ENCODE measurements around the gene NLRP9.
A peak's percentile ranks its signal among the peaks of the same experiment; 100 is the strongest.

Gene NLRP9

DNA sequence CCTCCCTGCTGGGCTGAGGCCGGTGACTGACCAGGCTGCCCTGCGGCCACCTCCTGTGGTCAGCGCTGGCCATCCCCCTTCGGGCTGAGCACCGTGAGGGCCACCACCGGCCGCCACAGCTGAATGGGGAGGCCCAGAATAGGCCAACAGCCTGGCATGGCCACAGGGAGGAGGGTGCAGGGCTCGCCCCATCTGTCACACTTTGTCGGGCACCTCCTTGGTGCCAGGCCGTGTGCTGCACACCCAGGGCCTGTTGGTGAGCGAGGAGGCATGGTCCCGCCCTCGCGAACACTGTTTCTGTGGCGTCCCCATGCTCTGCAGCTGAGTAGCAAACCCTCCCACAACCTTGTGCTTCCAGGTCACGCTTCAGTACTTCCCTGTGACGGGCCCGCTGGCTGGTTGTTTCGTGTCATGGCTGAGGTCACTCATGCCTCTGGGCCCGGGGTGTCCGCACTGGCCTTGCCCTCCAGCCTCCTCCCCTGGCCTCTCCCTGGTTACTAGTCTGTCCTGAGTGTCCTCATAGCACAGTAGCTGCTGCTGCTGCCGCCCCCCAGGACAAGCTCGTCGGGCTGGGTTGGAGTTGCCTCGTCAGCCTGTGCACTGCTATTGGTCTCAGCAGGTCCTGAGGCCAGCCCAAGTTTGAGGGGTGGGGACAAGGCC lies 48.0 kb downstream of the NLRP9 start:
- no peak overlapping the region for H3K4me3 Mint-ChIP-seq
- no peaks in the 10 kb centered on the region for H3K27me3 Mint-ChIP-seq
- H3K9me3 Mint-ChIP-seq = no peaks in the 10 kb centered on the region
- no peak for DNase-seq
- peak overlapping the region in 1 of 2 donors; percentile 26 for H3K27ac Mint-ChIP-seq
- peaks cover 32% of the 10 kb centered on the region for H3K36me3 Mint-ChIP-seq (ENCODE audit: insufficient read depth)
- peaks cover 3 to 9% of the 10 kb centered on the region in 2 donors for H3K4me1 Mint-ChIP-seq (ENCODE audit: low read depth in 2 of 2)
- ATAC-seq (replicated peaks) = no peak

DNA sequence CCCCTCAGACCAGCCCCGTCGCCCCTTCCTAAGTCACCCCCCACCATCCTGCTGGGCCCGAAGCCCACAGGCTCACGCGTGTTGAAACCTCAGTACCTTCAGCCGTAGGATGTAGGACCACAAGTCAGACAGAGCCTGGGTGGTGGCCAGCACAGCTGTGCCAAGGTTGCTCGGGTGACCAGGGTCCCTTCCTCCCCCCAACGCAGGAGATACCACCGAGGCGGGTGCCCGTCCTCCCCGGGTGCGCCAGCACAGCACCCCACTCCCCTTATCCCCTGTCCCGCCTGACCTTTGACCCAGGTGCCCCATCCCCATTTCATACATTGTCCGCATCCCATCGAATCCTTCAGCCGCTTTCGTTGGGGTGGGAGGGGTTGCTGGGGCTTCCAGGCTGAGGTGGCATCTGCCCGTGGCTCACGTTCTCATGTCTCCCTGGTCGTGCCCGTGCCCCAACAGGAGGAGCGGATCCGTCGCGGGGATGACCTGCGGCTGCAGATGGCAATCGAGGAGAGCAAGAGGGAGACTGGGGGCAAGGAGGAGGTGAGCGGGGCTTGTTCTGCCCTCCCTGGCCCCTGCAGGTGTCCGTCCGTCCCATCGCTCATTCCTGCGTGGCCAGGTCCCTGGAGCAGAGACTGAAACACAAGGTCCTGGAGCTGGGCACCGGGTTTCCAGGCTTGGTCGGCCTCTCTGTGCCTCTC lies 48.6 kb downstream of the NLRP9 start:
- Mint-ChIP-seq H3K36me3 (ENCODE audit: insufficient read depth) (peaks cover 34% of the 10 kb centered on the region), H3K27ac (peak overlapping the region in 1 of 2 donors; percentile 49)

GRCh38 chr19:55688422-55689218 lies 49.6 kb downstream of the NLRP9 start:
- Mint-ChIP-seq H3K4me3 (no peak overlapping the region), H3K27ac (peak overlapping the region in 1 of 2 donors; percentile 51), H3K4me1 (ENCODE audit: low read depth in 2 of 2) (peaks cover 8 to 16% of the 10 kb centered on the region in 2 donors), H3K27me3 (no peaks in the 10 kb centered on the region), H3K36me3 (ENCODE audit: insufficient read depth) (peaks cover 27% of the 10 kb centered on the region), H3K9me3 (no peaks in the 10 kb centered on the region)
- DNase-seq (no peak), ATAC-seq (replicated peaks) (no peak)

More for the DNA sequence above, 48.6 kb downstream of the NLRP9 start:
- Mint-ChIP-seq H3K4me3 (no peak overlapping the region), H3K4me1 (ENCODE audit: low read depth in 2 of 2) (peaks cover 5 to 14% of the 10 kb centered on the region in 2 donors), H3K9me3 (no peaks in the 10 kb centered on the region), H3K27me3 (no peaks in the 10 kb centered on the region)
- no peak for DNase-seq
- no peak for ATAC-seq (replicated peaks)

DNA sequence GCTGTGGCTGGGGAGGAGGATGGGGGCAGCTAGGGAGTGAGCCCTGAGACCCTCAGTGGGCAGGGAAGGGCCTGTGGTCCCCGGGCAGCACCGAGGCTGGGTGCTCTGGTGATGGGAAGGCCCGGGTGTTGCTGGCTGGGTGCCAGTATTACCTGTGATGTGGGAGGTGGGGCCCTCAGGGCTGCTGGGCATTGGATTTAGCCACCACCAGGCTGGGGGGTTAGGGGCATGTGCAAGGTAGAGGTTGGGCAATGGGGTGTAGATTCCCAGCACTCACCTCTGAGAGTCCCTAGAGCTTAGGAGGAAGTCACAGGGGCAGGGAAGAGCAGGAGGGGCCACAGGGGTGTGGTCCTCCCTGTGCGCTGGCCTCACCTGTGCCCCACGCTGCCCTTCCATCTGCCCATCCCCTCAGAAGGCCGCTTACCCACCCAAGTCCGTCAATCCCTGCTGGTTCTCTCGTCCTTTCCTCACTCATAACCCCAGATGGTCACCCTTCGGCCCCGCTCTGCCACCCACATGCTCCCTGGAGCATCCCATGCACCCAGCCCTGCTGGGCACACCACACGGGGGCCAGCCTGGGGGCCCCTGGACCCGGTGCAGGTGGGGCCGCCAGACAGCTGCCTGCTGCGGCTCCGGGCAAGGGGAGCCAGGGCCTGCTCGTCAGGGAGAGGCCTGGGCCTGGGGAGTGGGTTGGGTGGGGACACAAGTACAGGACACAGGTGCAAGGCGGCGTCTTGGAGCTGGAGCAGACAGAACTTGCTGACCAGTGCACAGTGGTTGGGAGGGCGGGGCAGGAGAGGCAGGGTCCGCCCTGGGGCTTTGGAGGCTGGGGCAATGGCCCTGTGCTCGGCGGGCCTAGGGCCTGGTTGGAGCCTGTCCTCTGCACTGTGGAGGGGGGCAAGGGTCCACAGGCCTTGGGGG lies 50.7 kb downstream of the NLRP9 start:
- ATAC-seq (replicated peaks) (no peak), DNase-seq (no peak)
- Mint-ChIP-seq H3K9me3 (no peaks in the 10 kb centered on the region), H3K27ac (peak overlapping the region in 1 of 2 donors; percentile 75), H3K27me3 (no peaks in the 10 kb centered on the region), H3K4me1 (ENCODE audit: low read depth in 2 of 2) (peaks cover 8 to 16% of the 10 kb centered on the region in 2 donors), H3K36me3 (ENCODE audit: insufficient read depth) (peaks cover 32% of the 10 kb centered on the region), H3K4me3 (no peak overlapping the region)

DNA sequence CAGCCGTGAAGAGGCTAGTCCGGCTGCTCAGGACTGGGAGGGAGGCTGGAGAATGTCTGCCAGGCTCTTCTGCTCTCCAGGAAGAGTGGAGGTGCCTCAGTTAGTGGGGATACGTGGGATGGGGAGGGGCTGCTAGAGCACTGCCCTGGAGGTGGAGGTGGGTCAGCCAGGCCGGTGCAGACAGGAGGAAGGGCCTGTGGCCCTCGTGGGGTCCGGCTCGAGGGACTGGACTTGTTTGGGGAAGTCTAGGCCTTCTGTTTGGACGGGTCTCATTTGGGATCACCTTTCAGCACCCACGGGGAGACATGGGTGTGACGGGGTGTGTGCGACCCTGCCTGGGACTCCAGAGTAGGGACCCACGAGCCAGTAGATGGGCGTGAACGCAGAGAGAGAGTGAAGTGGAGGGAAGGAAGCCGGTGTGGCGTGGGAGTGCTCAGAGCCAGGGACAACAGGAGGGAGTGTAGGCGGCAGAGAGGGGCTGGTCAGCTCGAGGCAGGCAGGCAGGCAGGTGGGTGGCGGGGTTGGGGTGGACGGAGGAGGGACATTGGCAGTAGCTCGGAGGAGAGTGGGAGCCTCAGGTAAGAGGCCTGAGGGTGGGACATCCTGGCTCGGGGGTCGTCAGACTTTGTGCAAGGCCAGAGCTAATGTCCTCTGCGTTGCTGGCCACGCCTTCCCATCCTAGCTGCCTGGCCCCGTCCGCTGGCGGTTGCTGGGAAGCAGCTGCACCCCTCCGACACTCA lies 51.7 kb downstream of the NLRP9 start:
- no peaks in the 10 kb centered on the region for H3K27me3 Mint-ChIP-seq
- peak overlapping the region; percentile 54 to 75 for H3K27ac Mint-ChIP-seq
- peaks cover 42% of the 10 kb centered on the region for H3K36me3 Mint-ChIP-seq (ENCODE audit: insufficient read depth)
- peaks cover 8 to 16% of the 10 kb centered on the region in 2 donors for H3K4me1 Mint-ChIP-seq (ENCODE audit: low read depth in 2 of 2)
- DNase-seq = no peak
- no peak for ATAC-seq (replicated peaks)
- no peak overlapping the region for H3K4me3 Mint-ChIP-seq
- no peaks in the 10 kb centered on the region for H3K9me3 Mint-ChIP-seq

DNA sequence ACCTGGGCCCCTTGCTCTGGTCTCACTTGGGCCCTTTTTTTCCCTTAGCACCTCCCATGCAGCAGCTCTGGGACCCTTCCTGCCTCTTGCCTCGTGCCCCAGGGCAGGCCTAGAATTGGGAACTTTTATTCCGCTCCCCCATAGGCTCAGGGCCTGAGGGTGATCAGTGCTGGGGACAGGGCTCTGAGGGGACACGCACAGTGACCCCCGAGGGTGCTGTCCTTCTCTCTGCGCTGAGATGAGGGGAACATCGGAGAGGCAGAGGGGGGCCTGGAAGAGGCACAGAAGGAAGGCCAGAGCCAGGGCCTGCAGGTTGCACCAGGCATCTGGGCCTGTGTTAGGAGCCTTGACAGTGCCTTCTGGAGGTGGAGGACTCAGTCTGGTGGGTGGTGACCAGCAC lies 52.4 kb downstream of the NLRP9 start:
- no peak for ATAC-seq (replicated peaks)
- no peaks in the 10 kb centered on the region for H3K9me3 Mint-ChIP-seq
- no peak overlapping the region for H3K4me3 Mint-ChIP-seq
- no peak for DNase-seq
- H3K36me3 Mint-ChIP-seq (ENCODE audit: insufficient read depth) = peaks cover 46% of the 10 kb centered on the region
- peaks cover 8 to 16% of the 10 kb centered on the region in 2 donors for H3K4me1 Mint-ChIP-seq (ENCODE audit: low read depth in 2 of 2)
- no peaks in the 10 kb centered on the region for H3K27me3 Mint-ChIP-seq
- H3K27ac Mint-ChIP-seq = peak overlapping the region in 1 of 2 donors; percentile 67

DNA sequence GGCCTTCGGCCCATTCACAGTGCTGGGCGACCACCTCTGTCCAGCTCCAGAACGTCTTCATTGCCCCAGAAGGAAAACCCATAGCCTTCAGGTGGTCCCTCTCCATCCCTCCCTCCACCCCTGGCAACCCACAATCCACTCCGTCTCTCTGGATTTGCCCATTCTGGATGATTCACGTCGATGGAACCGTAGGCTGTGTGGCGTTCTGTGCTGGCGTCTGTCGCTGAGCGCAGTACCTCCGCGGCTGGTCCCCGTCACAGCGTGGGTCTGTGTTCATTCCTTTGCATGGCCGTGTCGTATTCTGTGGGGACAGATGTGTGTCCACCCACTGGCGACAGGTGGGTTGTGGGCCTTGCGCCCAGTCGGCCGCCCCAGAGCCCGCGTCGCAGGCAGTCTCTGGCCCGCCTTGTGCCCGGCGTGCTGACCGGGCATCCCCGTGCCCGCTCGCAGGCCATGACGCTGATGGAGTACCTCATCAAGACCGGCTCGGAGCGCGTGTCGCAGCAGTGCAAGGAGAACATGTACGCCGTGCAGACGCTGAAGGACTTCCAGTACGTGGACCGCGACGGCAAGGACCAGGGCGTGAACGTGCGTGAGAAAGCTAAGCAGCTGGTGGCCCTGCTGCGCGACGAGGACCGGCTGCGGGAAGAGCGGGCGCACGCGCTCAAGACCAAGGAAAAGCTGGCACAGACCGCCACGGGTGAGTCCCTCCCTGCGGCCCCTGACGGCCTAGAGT lies 53.1 kb downstream of the NLRP9 start:
- no peak overlapping the region for H3K27ac Mint-ChIP-seq
- H3K36me3 Mint-ChIP-seq (ENCODE audit: insufficient read depth) = peaks cover 46% of the 10 kb centered on the region
- ATAC-seq (replicated peaks) (no peak), DNase-seq (no peak)
- peaks cover 13 to 16% of the 10 kb centered on the region in 2 donors for H3K4me1 Mint-ChIP-seq (ENCODE audit: low read depth in 2 of 2)
- no peak overlapping the region for H3K4me3 Mint-ChIP-seq
- no peaks in the 10 kb centered on the region for H3K9me3 Mint-ChIP-seq
- H3K27me3 Mint-ChIP-seq = no peaks in the 10 kb centered on the region

GRCh38 chr19:55683449-55684261 lies 54.5 kb downstream of the NLRP9 start:
- Mint-ChIP-seq H3K27me3 (no peaks in the 10 kb centered on the region), H3K9me3 (no peaks in the 10 kb centered on the region), H3K4me1 (ENCODE audit: low read depth in 2 of 2) (peaks cover 20 to 22% of the 10 kb centered on the region in 2 donors), H3K36me3 (ENCODE audit: insufficient read depth) (peaks cover 49% of the 10 kb centered on the region), H3K4me3 (no peak overlapping the region), H3K27ac (peak overlapping the region in 1 of 2 donors; percentile 51)
- ATAC-seq (replicated peaks) (no peak), DNase-seq (no peak)

- H3K36me3 Mint-ChIP-seq (ENCODE audit: insufficient read depth) = peaks cover 58% of the 10 kb centered on the region
- DNase-seq (no peak), ATAC-seq (replicated peaks) (no peak)
- H3K4me3 Mint-ChIP-seq = no peak overlapping the region
- peaks cover 34 to 39% of the 10 kb centered on the region in 2 donors for H3K4me1 Mint-ChIP-seq (ENCODE audit: low read depth in 2 of 2)
- no peak overlapping the region for H3K27ac Mint-ChIP-seq
- no peaks in the 10 kb centered on the region for H3K9me3 Mint-ChIP-seq
- no peaks in the 10 kb centered on the region for H3K27me3 Mint-ChIP-seq
Observed at GRCh38 chr19:55681131-55682092, 56.8 kb downstream of the NLRP9 start.

DNA sequence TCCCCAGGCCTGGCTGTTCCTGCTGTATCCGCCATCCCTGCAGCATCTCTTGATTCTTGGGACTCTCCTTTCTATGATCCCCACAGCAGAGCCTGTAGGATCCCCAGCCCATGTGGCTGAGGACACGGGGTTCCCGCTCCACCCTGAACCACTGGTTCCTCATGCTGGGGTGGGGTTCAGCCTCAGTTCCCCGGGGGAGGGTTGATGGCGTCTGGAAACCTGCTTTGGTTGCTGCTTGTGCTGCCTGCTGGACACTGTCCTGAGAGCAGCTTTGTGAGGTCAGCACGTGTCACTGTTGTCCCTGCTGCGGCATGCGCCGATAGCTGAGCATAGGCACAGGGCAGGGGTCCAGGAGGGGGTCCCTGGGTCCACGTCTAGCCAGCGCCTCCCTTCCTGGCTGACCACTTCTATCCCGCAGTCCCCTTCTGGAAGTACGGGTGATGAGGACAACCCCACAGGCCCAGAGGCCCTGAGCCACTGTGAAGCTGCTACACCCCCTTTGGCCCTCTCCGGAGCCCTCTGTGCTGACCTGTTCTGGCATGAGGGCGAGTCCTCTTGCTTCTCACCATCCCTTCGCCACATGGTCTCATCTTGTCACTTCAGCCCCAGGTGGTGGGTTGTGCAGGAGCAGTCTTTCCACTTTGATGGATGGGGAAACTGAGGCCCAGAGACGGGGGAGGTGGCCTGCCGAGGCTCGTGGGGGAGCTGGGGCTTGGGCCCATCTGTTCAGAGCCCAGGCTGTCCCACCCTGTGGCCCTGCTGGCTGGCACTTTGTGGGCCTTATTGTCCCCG lies 57.7 kb downstream of the NLRP9 start:
- H3K27me3 Mint-ChIP-seq = no peaks in the 10 kb centered on the region
- ATAC-seq (replicated peaks) (no peak), DNase-seq (no peak)
- no peaks in the 10 kb centered on the region for H3K9me3 Mint-ChIP-seq
- H3K27ac Mint-ChIP-seq = peak overlapping the region; percentile 13 to 89
- H3K36me3 Mint-ChIP-seq (ENCODE audit: insufficient read depth) = peaks cover 53% of the 10 kb centered on the region
- no peak overlapping the region for H3K4me3 Mint-ChIP-seq
- H3K4me1 Mint-ChIP-seq (ENCODE audit: low read depth in 2 of 2) = peaks cover 36 to 42% of the 10 kb centered on the region in 2 donors

All from effector memory CD8-positive, alpha-beta T cell (primary cell).